H1 (cell line): ENCODE data around the gene FOXN3.

Experiments used
- CTCF ChIP-seq, 3 experiments: IDR thresholded peaks; 1 replicate in 2 of 3; 2 replicates in 1 of 3; pipeline versions ENCODE4 v1.5.1 to v1.6.1; 2011; ENCODE audit warnings: low read length in 3 of 3, mild to moderate bottlenecking in 3 of 3, inconsistent platforms in 2 of 3, low read depth in 1 of 3, moderate library complexity in 1 of 3; ENCODE audit not compliant: insufficient read depth in 1 of 3; ENCODE audit errors: control extremely low read depth in 1 of 3
- HDAC2 ChIP-seq, 2 experiments: fragments of 300-600 bp in 1 of 2; sonication (generic) in 1 of 2; IDR thresholded peaks; 2 replicates each; pipeline ENCODE4 v1.6.1; 2011 to 2012; ENCODE audit warnings: low read depth in 2 of 2, low read length in 2 of 2, mild to moderate bottlenecking in 2 of 2, moderate library complexity in 2 of 2, borderline replicate concordance in 1 of 2, inconsistent platforms in 1 of 2
- POLR2A ChIP-seq, 2 experiments: IDR thresholded peaks; 1 replicate in 1 of 2; 2 replicates in 1 of 2; pipeline ENCODE4 v1.6.1; 2011; ENCODE audit warnings: low read depth in 2 of 2, low read length in 2 of 2, mild to moderate bottlenecking in 2 of 2; ENCODE audit errors: control extremely low read depth in 1 of 2
- TAF7 ChIP-seq: optimal IDR thresholded peaks from 2 replicates; pipeline ENCODE3; 2011; ENCODE audit warnings: low read depth, mild to moderate bottlenecking, inconsistent platforms, low read length, moderate library complexity, borderline replicate concordance

GRCh38 chr14:89240414-89240813 is 176.6 kb downstream of the FOXN3 start:
- no peak for TF ChIP-seq CTCF (IDR thresholded peaks at IDR 0.05; ENCODE audit: control extremely low read depth in 1 of 3, insufficient read depth in 1 of 3, low read depth in 1 of 3, low read length in 3 of 3)
- no peak for TF ChIP-seq POLR2A (IDR thresholded peaks at IDR 0.05; ENCODE audit: control extremely low read depth in 1 of 2, low read depth in 2 of 2, low read length in 2 of 2)
- no peak for TF ChIP-seq TAF7
- TF ChIP-seq HDAC2 (IDR thresholded peaks at IDR 0.05; ENCODE audit: borderline replicate concordance in 1 of 2, low read depth in 2 of 2, low read length in 2 of 2) = no peak
